ENCODE data around the gene MISP.

Gene MISP

DNA sequence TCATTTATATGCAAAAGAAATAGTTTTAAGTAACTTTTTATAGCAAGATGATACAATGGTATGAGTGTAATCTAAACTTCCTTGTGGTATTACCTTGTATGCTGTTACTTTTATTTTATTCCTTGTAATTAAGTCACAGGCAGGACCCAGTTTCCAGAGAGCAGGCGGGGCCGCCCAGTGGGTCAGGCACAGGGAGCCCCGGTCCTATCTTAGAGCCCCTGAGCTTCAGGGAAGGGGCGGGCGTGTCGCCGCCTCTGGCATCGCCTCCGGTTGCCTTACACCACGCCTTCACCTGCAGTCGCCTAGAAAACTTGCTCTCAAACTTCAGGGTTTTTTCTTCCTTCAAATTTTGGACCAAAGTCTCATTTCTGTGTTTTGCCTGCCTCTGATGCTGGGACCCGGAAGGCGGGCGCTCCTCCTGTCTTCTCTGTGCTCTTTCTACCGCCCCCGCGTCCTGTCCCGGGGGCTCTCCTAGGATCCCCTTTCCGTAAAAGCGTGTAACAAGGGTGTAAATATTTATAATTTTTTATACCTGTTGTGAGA, 60.7 kb downstream of the MISP start:
- TF ChIP-seq, protein P1, sequence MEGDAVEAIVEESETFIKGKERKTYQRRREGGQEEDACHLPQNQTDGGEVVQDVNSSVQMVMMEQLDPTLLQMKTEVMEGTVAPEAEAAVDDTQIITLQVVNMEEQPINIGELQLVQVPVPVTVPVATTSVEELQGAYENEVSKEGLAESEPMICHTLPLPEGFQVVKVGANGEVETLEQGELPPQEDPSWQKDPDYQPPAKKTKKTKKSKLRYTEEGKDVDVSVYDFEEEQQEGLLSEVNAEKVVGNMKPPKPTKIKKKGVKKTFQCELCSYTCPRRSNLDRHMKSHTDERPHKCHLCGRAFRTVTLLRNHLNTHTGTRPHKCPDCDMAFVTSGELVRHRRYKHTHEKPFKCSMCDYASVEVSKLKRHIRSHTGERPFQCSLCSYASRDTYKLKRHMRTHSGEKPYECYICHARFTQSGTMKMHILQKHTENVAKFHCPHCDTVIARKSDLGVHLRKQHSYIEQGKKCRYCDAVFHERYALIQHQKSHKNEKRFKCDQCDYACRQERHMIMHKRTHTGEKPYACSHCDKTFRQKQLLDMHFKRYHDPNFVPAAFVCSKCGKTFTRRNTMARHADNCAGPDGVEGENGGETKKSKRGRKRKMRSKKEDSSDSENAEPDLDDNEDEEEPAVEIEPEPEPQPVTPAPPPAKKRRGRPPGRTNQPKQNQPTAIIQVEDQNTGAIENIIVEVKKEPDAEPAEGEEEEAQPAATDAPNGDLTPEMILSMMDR (IDR thresholded peaks at IDR 0.05; ENCODE audit: low read depth, low read length), result no peak
- H3K4me3 ChIP-seq (replicated peaks in 1 of 2; ENCODE audit: low read depth in 2 of 2, low read length in 2 of 2), result no peak overlapping the region
- no peak for DNase-seq (ENCODE audit: low read depth in 2 of 2)

DNA sequence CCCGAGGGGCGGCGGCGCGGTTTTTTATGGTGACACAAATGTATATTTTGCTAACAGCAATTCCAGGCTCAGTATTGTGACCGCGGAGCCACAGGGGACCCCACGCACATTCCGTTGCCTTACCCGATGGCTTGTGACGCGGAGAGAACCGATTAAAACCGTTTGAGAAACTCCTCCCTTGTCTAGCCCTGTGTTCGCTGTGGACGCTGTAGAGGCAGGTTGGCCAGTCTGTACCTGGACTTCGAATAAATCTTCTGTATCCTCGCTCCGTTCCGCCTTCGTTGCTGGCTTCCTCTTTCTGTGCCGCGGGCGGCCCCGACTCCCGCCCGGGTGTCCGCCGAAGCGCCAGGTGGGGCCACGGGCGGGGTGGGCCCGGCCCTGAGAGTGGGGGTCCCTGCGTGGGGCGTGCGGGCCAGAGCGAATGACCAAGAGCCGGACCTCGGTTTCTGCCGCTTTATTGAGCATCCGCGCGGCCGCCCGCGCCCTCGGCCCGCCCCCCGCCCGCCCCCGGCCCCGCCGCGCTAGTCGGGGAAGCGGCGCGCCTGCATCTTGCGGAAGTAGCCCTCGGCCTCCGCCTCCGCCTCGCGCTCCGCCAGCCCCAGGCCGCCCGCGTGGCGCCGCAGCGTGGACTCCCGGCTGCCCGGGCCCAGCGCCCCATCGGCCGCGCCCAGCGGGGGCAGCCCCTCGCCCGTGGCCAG, 61.3 kb downstream of the MISP start:
- TF ChIP-seq, protein P1 (IDR thresholded peaks at IDR 0.05; ENCODE audit: low read depth, low read length), result no peak
- H3K4me3 ChIP-seq (replicated peaks in 1 of 2; ENCODE audit: low read depth in 2 of 2, low read length in 2 of 2), result no peak overlapping the region

DNA sequence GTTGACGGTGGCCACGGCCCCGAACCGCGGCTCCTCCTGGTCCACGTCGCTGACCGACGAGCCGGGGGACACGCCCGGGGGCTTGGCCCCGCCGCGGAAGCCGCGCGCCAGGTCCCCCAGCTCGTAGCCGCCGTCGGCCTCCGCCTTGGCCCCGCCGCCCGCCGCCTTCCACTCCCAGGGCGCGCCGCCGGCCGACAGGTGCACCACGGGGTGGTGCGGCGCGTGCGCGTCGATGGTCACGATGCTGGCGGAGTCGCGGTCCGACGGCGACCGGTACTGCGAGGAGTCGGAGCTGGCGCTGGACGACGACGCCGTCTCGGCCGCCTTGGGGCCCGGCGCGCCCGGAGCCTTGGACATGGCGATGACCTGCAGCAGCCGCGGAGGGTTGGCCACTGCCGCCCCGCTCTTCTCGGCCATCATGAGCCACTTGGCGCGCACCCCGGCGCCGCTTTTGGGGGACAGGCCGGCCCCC, 61.9 kb downstream of the MISP start:
- H3K4me3 ChIP-seq (replicated peaks in 1 of 2; ENCODE audit: low read depth in 2 of 2, low read length in 2 of 2), result no peak overlapping the region
- no peak for DNase-seq (ENCODE audit: low read depth in 2 of 2)
- TF ChIP-seq, protein P1 (IDR thresholded peaks at IDR 0.05; ENCODE audit: low read depth, low read length), result no peak

More for the DNA sequence above, 61.3 kb downstream of the MISP start:
- no peak for DNase-seq (ENCODE audit: low read depth in 2 of 2)

DNA sequence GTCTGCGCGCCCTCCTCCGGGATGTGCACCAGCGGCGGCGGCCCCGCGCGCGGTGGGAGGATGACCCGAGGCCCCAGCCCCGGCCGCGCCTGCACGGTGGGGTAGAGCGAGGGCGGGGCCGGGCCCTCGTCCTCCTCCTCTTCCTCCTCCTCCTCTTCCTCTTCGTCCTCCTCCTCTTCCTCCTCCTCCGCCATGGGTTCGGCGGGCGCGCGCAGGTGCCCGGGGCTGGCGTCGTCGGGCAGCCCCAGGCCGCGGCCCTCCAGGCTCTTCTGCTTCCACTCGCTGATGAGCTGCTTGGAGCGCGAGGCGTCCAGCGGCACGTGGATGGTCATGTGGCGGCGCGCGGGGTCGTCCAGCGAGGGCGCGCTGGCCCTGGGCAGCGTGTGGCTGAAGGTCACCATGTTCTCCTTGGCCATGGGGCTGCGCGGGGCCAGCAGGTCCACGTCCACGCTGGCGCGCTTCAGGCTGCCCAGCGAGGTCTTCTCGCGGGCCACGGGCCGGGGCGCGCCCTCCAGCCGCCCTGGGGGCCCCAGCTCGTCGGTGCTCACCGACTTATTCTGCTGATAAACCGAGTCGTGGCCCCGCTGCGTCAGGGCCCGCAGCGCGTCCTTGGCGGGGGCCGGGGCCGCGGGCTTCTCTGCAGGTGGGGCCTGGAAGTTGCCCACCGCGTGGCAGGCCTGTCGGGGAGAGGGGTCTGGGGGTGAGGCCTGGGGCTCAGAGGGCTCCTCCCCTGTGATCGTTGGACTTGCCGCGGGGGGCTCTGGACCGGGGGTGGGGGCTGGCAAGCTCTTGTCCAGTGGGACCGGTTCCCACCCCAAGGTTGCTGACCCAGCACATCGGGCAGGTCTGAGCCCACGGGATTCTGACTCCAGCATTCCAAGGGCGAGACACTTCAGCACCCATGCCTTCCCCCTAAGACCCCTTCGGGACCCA, 62.6 kb downstream of the MISP start:
- DNase-seq (ENCODE audit: low read depth in 2 of 2), result no peak
- H3K4me3 ChIP-seq (replicated peaks in 1 of 2; ENCODE audit: low read depth in 2 of 2, low read length in 2 of 2), result no peak overlapping the region
- TF ChIP-seq, protein P1 (IDR thresholded peaks at IDR 0.05; ENCODE audit: low read depth, low read length), result no peak

Measured in cardiac fibroblast (primary cell).